ENCODE data around the gene IMP4.

The IMP4 gene

DNA sequence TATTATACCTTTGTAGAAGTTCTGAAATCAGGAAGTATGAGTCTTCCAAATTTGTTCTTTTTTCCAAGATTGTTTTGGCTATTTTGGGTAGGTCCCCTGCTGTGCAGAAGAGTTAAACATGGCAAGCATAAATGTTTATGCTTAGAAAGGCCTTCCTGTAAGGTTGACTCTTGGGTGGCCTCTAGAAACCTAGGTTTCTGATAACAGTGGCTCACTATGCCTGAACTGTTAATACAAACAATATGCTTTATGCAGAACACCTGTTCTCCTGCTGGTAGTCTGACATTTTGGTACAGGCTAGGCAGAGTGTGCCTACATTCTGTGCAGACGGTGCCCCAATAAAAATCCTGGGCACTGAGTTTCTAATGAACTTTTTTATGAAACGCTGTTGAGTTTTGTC is 23.3 kb downstream of the IMP4 start:
- Histone ChIP-seq H3K36me3 (replicated peaks; ENCODE audit: low read depth, low read length) (peaks cover 16% of the 10 kb centered on the region), H4K20me1 (ENCODE audit: insufficient read depth, low read length) (no peaks in the 10 kb centered on the region), H3K9me3 (ENCODE audit: insufficient read depth, low read length) (no peaks in the 10 kb centered on the region), H3K27ac (ENCODE audit: low read length) (no peak overlapping the region), H3K9ac (ENCODE audit: low read length) (no peak overlapping the region), H3K4me1 (ENCODE audit: low read length) (peaks cover 10% of the 10 kb centered on the region), H2AFZ (ENCODE audit: low read depth, low read length) (no peak overlapping the region), H3K4me3 (ENCODE audit: low read length) (no peak overlapping the region), H3K4me2 (ENCODE audit: low read length) (no peak overlapping the region), H3K27me3 (ENCODE audit: low read depth, low read length) (no peaks in the 10 kb centered on the region), H3K79me2 (ENCODE audit: low read length) (peaks cover 2% of the 10 kb centered on the region)
- no peak for TF ChIP-seq EZH2phosphoT487 (IDR thresholded peaks at IDR 0.05; ENCODE audit: low read depth)
- TF ChIP-seq, protein P1, sequence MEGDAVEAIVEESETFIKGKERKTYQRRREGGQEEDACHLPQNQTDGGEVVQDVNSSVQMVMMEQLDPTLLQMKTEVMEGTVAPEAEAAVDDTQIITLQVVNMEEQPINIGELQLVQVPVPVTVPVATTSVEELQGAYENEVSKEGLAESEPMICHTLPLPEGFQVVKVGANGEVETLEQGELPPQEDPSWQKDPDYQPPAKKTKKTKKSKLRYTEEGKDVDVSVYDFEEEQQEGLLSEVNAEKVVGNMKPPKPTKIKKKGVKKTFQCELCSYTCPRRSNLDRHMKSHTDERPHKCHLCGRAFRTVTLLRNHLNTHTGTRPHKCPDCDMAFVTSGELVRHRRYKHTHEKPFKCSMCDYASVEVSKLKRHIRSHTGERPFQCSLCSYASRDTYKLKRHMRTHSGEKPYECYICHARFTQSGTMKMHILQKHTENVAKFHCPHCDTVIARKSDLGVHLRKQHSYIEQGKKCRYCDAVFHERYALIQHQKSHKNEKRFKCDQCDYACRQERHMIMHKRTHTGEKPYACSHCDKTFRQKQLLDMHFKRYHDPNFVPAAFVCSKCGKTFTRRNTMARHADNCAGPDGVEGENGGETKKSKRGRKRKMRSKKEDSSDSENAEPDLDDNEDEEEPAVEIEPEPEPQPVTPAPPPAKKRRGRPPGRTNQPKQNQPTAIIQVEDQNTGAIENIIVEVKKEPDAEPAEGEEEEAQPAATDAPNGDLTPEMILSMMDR (IDR thresholded peaks at IDR 0.05; ENCODE audit: low read depth, low read length): no peak

DNA sequence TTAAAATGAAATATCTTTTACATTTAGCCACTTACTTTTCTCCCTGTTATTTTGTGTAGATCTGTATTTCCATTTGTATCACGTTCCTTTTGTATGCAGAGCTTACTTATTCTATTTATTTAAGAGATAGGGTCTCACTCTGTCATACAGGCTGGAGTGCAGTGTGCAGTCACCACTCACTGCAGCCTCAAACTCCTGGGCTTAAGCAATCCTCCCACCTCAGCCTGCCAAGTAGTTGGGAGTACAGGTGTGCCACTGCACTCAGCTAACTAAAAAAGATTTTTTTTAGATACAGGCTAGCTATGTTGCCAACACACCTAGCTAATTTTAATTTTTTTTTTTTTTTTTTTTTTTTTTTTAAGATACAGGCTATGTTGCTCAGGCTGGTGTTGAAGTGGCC is 24.0 kb downstream of the IMP4 start:
- H3K4me2 ChIP-seq (ENCODE audit: low read length): no peak overlapping the region
- TF ChIP-seq EZH2phosphoT487 (IDR thresholded peaks at IDR 0.05; ENCODE audit: low read depth): no peak
- TF ChIP-seq, protein P1 (IDR thresholded peaks at IDR 0.05; ENCODE audit: low read depth, low read length): no peak
- H2AFZ ChIP-seq (ENCODE audit: low read depth, low read length): no peak overlapping the region
- H3K27ac ChIP-seq (ENCODE audit: low read length): no peak overlapping the region
- no peaks in the 10 kb centered on the region for H4K20me1 ChIP-seq (ENCODE audit: insufficient read depth, low read length)
- no peak overlapping the region for H3K4me3 ChIP-seq (ENCODE audit: low read length)
- H3K9me3 ChIP-seq (ENCODE audit: insufficient read depth, low read length): no peaks in the 10 kb centered on the region
- H3K36me3 ChIP-seq (replicated peaks; ENCODE audit: low read depth, low read length): peaks cover 21% of the 10 kb centered on the region
- no peak overlapping the region for H3K9ac ChIP-seq (ENCODE audit: low read length)
- peaks cover 8% of the 10 kb centered on the region for H3K79me2 ChIP-seq (ENCODE audit: low read length)
- H3K27me3 ChIP-seq (ENCODE audit: low read depth, low read length): no peaks in the 10 kb centered on the region
- peaks cover 17% of the 10 kb centered on the region for H3K4me1 ChIP-seq (ENCODE audit: low read length)

GRCh38 chr2:130368786-130369185 is 26.1 kb downstream of the IMP4 start:
- Histone ChIP-seq H3K79me2 (ENCODE audit: low read length) (peaks cover 25% of the 10 kb centered on the region), H4K20me1 (ENCODE audit: insufficient read depth, low read length) (0 out of 2 replicates have a peak, but pooled peaks cover 4% of the 10 kb centered on the region), H2AFZ (ENCODE audit: low read depth, low read length) (no peak overlapping the region), H3K27ac (ENCODE audit: low read length) (no peak overlapping the region), H3K4me2 (ENCODE audit: low read length) (no peak overlapping the region), H3K9me3 (ENCODE audit: insufficient read depth, low read length) (no peaks in the 10 kb centered on the region), H3K9ac (ENCODE audit: low read length) (no peak overlapping the region), H3K4me3 (ENCODE audit: low read length) (no peak overlapping the region), H3K4me1 (ENCODE audit: low read length) (peaks cover 24% of the 10 kb centered on the region), H3K27me3 (ENCODE audit: low read depth, low read length) (no peaks in the 10 kb centered on the region), H3K36me3 (replicated peaks; ENCODE audit: low read depth, low read length) (peaks cover 24% of the 10 kb centered on the region)
- TF ChIP-seq EZH2phosphoT487 (IDR thresholded peaks at IDR 0.05; ENCODE audit: low read depth): no peak
- TF ChIP-seq, protein P1 (IDR thresholded peaks at IDR 0.05; ENCODE audit: low read depth, low read length): no peak

DNA sequence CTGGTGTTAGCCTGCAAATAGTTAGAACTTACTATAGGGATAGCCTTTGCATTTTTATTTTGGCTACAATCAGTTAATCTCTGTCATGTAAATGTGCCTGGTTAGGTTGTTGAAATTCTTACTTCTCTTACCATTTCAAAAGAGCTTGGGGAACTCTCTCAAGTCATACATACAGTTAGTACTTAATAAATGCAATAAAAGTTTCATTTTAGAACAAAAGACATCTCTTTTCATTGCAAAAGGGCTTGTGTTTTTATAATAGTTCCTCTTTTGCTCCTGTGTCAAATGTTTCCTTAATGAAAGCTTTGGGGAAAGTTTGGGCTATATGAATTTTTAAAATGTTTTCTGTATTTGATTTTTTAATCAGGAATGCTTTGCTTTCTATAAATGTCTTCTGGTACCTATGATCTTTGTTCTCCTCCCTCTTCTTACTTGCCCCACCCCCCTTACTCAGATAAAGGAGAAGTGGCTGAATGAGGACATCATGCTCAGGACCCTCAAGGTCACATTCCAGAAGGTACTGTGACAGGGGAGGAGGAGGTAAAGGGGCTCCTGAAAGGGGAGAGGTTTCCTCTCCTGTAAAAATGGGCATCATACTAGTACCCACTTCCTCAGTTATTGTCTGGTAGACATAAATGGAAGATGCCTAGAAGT is 26.7 kb downstream of the IMP4 start:
- Histone ChIP-seq H4K20me1 (ENCODE audit: insufficient read depth, low read length) (0 out of 2 replicates have a peak, but pooled peaks cover 7% of the 10 kb centered on the region), H3K79me2 (ENCODE audit: low read length) (peaks cover 32% of the 10 kb centered on the region), H2AFZ (ENCODE audit: low read depth, low read length) (no peak overlapping the region), H3K27ac (ENCODE audit: low read length) (no peak overlapping the region), H3K36me3 (replicated peaks; ENCODE audit: low read depth, low read length) (peaks cover 29% of the 10 kb centered on the region), H3K9ac (ENCODE audit: low read length) (no peak overlapping the region), H3K9me3 (ENCODE audit: insufficient read depth, low read length) (no peaks in the 10 kb centered on the region), H3K4me1 (ENCODE audit: low read length) (peaks cover 24% of the 10 kb centered on the region), H3K4me2 (ENCODE audit: low read length) (no peak overlapping the region), H3K4me3 (ENCODE audit: low read length) (no peak overlapping the region), H3K27me3 (ENCODE audit: low read depth, low read length) (no peaks in the 10 kb centered on the region)
- no peak for TF ChIP-seq EZH2phosphoT487 (IDR thresholded peaks at IDR 0.05; ENCODE audit: low read depth)
- TF ChIP-seq, protein P1 (IDR thresholded peaks at IDR 0.05; ENCODE audit: low read depth, low read length): no peak
